Parathyroid adenoma (tissue), 2 donors: ENCODE results near the gene AS3MT.
A peak's percentile ranks its signal among the peaks of the same experiment; 100 is the strongest.

Experiments
- H2AFZ ChIP-seq: fragments of 300-600 bp; sonication (generic); one replicate; pipeline ENCODE4 v1.7.0; 2017; ENCODE audit warnings: antibody characterized with exemption, mild to moderate bottlenecking
- H3K27ac ChIP-seq: fragments of 300-600 bp; sonication (generic); one replicate; pipeline ENCODE4 v1.7.0; 2017
- H3K27me3 ChIP-seq: fragments of 300-600 bp; sonication (generic); one replicate; pipeline ENCODE4 v1.7.0; 2017; ENCODE audit warnings: low read length; ENCODE audit not compliant: control insufficient read depth, insufficient read depth
- H3K36me3 ChIP-seq: fragments of 300-600 bp; sonication (generic); one replicate; pipeline ENCODE4 v1.7.0; 2017; ENCODE audit warnings: low read length; ENCODE audit not compliant: control insufficient read depth, insufficient read depth
- H3K4me1 ChIP-seq: fragments of 300-600 bp; sonication (generic); one replicate; pipeline ENCODE4 v1.7.0; 2017; ENCODE audit warnings: control low read depth
- H3K4me2 ChIP-seq: fragments of 300-600 bp; sonication (generic); one replicate; pipeline ENCODE4 v1.7.0; 2017; ENCODE audit warnings: low read length
- H3K4me3 ChIP-seq: fragments of 300-600 bp; sonication (generic); one replicate; pipeline ENCODE4 v1.7.0; 2017; ENCODE audit warnings: low read depth, low read length
- H3K79me2 ChIP-seq: fragments of 300-600 bp; sonication (generic); one replicate; pipeline ENCODE4 v1.7.0; 2017; ENCODE audit warnings: control low read depth
- H3K9ac ChIP-seq: fragments of 300-600 bp; sonication (generic); one replicate; pipeline ENCODE4 v1.7.0; 2017; ENCODE audit warnings: mild to moderate bottlenecking
- H3K9me3 ChIP-seq: fragments of 300-600 bp; sonication (generic); one replicate; pipeline ENCODE4 v1.7.0; 2017; ENCODE audit warnings: low read length; ENCODE audit not compliant: control insufficient read depth
- CTCF ChIP-seq: fragments of 300-600 bp; sonication (generic); IDR thresholded peaks from one replicate; pipeline ENCODE4 v1.7.0; 2017; ENCODE audit warnings: antibody characterized with exemption, mild to moderate bottlenecking
- donor health status: primary hyperparathyroidism.

Gene AS3MT

GRCh38 chr10:102859911-102860310, 9.4 kb upstream of the AS3MT start:
- Histone ChIP-seq H2AFZ (no peak overlapping the region), H3K4me3 (no peak overlapping the region), H3K79me2 (no peaks in the 10 kb centered on the region), H3K27ac (no peak overlapping the region), H3K36me3 (no peaks in the 10 kb centered on the region), H3K4me2 (no peak overlapping the region), H3K4me1 (peaks cover 12% of the 10 kb centered on the region), H3K9me3 (no peaks in the 10 kb centered on the region), H3K9ac (no peak overlapping the region), H3K27me3 (no peaks in the 10 kb centered on the region)
- no peak for TF ChIP-seq CTCF

- no peak for TF ChIP-seq CTCF
- Histone ChIP-seq H2AFZ (no peak overlapping the region), H3K36me3 (no peaks in the 10 kb centered on the region), H3K4me1 (peaks cover 6% of the 10 kb centered on the region), H3K27me3 (no peaks in the 10 kb centered on the region), H3K79me2 (no peaks in the 10 kb centered on the region), H3K9me3 (no peaks in the 10 kb centered on the region), H3K27ac (peak overlapping the region; percentile 17), H3K4me2 (no peak overlapping the region), H3K9ac (no peak overlapping the region), H3K4me3 (no peak overlapping the region)
Observed at GRCh38 chr10:102863660-102864059, 5.6 kb upstream of the AS3MT start.

- Histone ChIP-seq H3K4me2 (no peak overlapping the region), H3K36me3 (no peaks in the 10 kb centered on the region), H3K4me1 (peaks cover 6% of the 10 kb centered on the region)
Observed at GRCh38 chr10:102865620-102866019, 3.6 kb upstream of the AS3MT start.

GRCh38 chr10:102868911-102869257, 386 bp upstream of the AS3MT start:
- Histone ChIP-seq H3K4me3 (peak overlapping the region; percentile 64), H3K79me2 (peaks cover 9% of the 10 kb centered on the region), H3K4me2 (peak overlapping the region; percentile 99), H2AFZ (peak overlapping the region; percentile 92), H3K9me3 (no peaks in the 10 kb centered on the region), H3K36me3 (no peaks in the 10 kb centered on the region), H3K4me1 (no peaks in the 10 kb centered on the region), H3K27me3 (no peaks in the 10 kb centered on the region), H3K27ac (peak overlapping the region; percentile 75), H3K9ac (peak overlapping the region; percentile 79)
- no peak for TF ChIP-seq CTCF

More at GRCh38 chr10:102865620-102866019, 3.6 kb upstream of the AS3MT start:
- Histone ChIP-seq H3K79me2 (peaks cover 6% of the 10 kb centered on the region), H3K27ac (no peak overlapping the region), H2AFZ (no peak overlapping the region), H3K9me3 (no peaks in the 10 kb centered on the region), H3K27me3 (no peaks in the 10 kb centered on the region), H3K9ac (no peak overlapping the region), H3K4me3 (no peak overlapping the region)
- TF ChIP-seq CTCF = no peak

- Histone ChIP-seq H3K9me3 (no peaks in the 10 kb centered on the region), H3K9ac (peak overlapping the region; percentile 79), H3K4me1 (no peaks in the 10 kb centered on the region), H3K79me2 (peaks cover 9% of the 10 kb centered on the region), H3K27me3 (no peaks in the 10 kb centered on the region), H2AFZ (peak overlapping the region; percentile 92), H3K4me3 (peak overlapping the region; percentile 64), H3K36me3 (no peaks in the 10 kb centered on the region), H3K4me2 (peak overlapping the region; percentile 99), H3K27ac (peak overlapping the region; percentile 75)
- TF ChIP-seq CTCF = no peak
Observed at GRCh38 chr10:102870221-102870620, 951 bp downstream of the AS3MT start.
